HG02588 (cell line): ENCODE data around the gene RPS27.
"Not testable (repeated sequence)": the region's sequence is repeated elsewhere in the genome, so short reads cannot be mapped to it uniquely, and the experiment has no call there.

Experiments used
- ATAC-seq: cut with Tn5 transposase; IDR thresholded peaks from one replicate; pipeline ENCODE4 v1.9.1; 2021; ENCODE audit warnings: mild to moderate bottlenecking, moderate library complexity; ENCODE audit not compliant: unreplicated experiment

Gene RPS27

DNA sequence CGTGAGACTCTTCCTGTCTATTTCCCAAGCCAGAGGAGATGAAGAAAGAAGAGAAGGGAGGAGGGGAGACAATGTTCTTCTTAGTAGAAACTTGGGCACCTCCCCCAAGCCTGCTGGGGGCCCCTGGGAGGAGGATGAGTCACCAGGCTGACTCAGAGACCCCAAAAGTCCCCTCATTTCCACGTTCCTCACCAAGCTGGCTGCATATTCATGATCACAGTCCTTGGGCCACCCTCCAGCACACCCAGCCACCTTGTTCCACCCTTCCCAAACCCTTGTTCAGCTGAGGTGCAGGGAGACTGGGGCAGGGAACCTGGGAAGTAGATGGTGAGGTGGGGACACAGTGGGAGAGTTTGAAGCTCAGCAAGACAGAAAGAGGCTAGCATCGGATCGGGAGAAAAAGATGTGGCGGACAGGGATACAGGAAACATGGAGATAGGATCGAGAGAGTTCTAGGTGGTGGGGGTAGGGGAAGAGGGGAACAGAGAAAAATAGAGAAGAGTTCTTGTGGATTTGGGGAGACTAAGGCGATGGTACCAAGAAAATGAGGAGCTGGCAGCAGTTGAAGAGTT lies 5.1 kb upstream of the RPS27 start:
- no peak for ATAC-seq

- ATAC-seq, result no peak
These were observed 4.4 kb upstream of the RPS27 start, which contains the start of gene RAB13 for GRCh38 chr1:153985941-153986761. RAB13 (minus strand) TSS chr1:153986339; CDS start chr1:153986236, 103 bp downstream.

- ATAC-seq, result no peak
These were observed 2.9 kb upstream of the RPS27 start for GRCh38 chr1:153987621-153988020.

GRCh38 chr1:153991151-153991630 lies 629 bp downstream of the RPS27 start:
- ATAC-seq, result no peak

DNA sequence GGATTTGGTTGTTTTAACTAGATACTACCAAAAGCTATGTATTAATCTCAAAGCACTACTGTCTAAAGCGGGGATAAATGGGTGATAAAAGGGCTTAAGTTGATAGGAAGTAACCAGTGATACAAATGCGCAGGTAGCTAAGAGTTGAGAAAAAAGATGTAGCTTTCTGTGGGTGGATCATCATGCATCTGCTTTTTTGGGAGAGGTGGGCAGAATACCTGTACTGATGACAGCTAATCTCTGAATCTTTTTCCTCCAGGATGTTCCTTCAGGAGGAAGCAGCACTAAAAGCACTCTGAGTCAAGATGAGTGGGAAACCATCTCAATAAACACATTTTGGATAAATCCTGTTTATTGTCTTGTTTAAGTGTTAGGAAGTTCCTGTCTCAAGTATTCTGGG lies 1.2 kb downstream of the RPS27 start:
- ATAC-seq, result no peak

- ATAC-seq, result no peak
These were observed 4.6 kb downstream of the RPS27 start for GRCh38 chr1:153995202-153995601.

DNA sequence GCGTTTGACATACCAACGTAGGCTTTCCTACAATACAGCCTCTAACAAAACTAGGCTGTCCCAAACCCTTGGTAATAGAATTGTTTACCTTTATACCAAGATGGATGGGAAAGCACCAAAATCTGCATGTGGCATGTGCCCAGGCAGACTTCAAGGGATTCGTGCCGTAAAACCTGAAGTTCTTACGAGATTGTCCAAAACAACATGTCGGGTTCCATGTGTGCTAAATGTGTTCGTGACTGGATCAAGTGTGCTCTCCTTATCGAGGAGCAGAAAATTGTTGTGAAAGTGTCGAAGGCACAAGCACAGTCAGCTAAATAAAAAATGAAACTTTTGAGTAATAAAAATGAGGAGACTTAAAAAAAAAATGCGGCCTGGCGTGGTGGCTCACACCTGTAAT lies 5.1 kb downstream of the RPS27 start:
- ATAC-seq, result no peak

GRCh38 chr1:153996882-153997281 lies 6.3 kb downstream of the RPS27 start:
- not testable (repeated sequence) for ATAC-seq

- no peak for ATAC-seq
These were observed 9.9 kb downstream of the RPS27 start for GRCh38 chr1:154000420-154000819.

GRCh38 chr1:154006136-154006535 lies 15.6 kb downstream of the RPS27 start:
- no peak for ATAC-seq

DNA sequence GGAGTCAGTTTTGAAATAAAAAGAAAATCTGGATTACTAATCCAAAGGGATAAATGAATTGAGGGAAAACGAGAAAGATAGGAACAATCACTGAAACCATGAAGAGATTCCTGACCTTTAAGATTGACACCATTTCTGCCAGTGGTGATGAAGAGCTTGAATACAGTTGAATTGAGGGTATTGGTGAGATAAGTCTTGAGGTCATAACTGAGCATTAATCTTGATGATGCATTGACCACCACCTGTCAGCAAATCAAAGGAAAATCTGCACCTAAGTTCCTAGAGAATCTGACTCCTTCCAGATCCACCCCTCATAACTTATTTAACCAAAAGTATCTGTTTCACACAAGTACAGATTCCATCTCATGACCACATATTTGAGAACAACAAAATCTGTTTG lies 21.6 kb downstream of the RPS27 start:
- no peak for ATAC-seq

DNA sequence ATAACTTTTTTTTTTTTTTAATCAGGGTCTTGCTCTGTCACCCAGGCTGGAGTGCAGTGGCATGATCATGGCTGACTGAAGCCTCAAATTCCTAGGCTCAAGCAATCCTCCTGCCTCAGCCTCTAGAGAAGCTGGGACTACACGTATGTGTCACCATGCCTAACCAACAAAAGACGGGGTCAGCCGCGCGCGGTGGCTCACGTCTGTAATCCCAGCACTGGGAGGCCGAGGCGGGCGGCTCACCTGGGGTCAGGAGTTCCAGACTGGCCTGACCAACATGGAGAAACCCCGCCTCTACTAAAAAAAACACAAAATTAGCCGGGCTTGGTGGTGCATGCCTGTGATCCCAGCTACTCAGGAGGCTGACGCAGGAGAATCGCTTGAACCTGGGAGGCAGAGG lies 22.0 kb downstream of the RPS27 start:
- ATAC-seq, result not testable (repeated sequence)

GRCh38 chr1:154014154-154014907 lies 23.8 kb downstream of the RPS27 start:
- ATAC-seq, result no peak

- ATAC-seq, result no peak
These were observed 28.7 kb downstream of the RPS27 start for GRCh38 chr1:154019269-154019668.

- no peak for ATAC-seq
These were observed 29.4 kb downstream of the RPS27 start for GRCh38 chr1:154019940-154020339.

DNA sequence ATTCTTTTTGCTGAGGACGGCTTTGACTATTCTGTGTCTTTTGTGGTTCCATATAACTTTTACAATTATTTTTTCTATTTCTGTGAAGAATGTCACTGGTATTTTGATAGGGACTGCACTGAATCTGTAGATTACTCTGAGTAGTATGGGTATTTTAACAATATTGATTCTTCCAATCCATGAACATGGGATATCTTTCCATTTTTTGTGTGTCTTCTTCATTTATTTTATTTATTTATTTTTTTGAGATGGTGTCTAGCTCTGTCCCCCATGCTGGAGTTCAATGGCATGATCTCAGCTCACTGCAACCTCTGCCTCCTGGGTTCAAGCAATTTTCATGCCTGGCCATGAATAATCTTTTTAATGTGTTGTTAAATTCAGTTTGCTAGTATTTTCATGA lies 43.1 kb downstream of the RPS27 start:
- ATAC-seq, result not testable (repeated sequence)
